PFSK-1 (cell line): Measurements from ENCODE around the gene SSTR3.

Source experiments
- POLR2AphosphoS5 ChIP-seq: IDR thresholded peaks from 2 replicates; pipeline ENCODE4 v1.6.1; 2012; ENCODE audit warnings: low read depth, mild to moderate bottlenecking, control low read depth, low read length, moderate library complexity
- REST ChIP-seq, 2 experiments: IDR thresholded peaks; 2 replicates each; pipeline versions ENCODE4 v1.6.1 to v1.8.0; 2011 to 2012; ENCODE audit warnings: low read depth in 2 of 2, low read length in 2 of 2, control low read depth in 1 of 2, inconsistent platforms in 1 of 2, mild to moderate bottlenecking in 1 of 2, moderate library complexity in 1 of 2; ENCODE audit not compliant: insufficient read depth in 1 of 2
- TAF1 ChIP-seq: IDR thresholded peaks from 2 replicates; pipeline ENCODE4 v1.6.1; 2012; ENCODE audit warnings: low read length, control low read depth, borderline replicate concordance; ENCODE audit not compliant: insufficient read depth

GRCh38 chr22:37180531-37181231 is 31.6 kb downstream of the SSTR3 start:
- no peak for TF ChIP-seq REST (IDR thresholded peaks at IDR 0.05; ENCODE audit: insufficient read depth in 1 of 2, low read depth in 2 of 2, low read length in 2 of 2)
- TF ChIP-seq TAF1, result no peak
- no peak for TF ChIP-seq POLR2AphosphoS5
